ENCODE measurements around the gene WDR31. TPM values are rescaled to one million over a fixed set of nuclear protein-coding genes. Genes with fewer than 3 reads are reported as not detected.

Gene WDR31
- total and polyA plus RNA-seq, 2 of the 4 experiments (the other 2 are of a cell fraction), result 0.29 to 0.36 TPM

- dilution Hi-C loops (cut with HindIII; ENCODE audit: low sequenced_read_pairs, unreplicated experiment) (no loop called here), in situ Hi-C loops (cut with MboI; ENCODE audit: low sequenced_read_pairs) (loop anchor here (10.0 kb wide), 1 partner anchor 355 kb away; no protein-coding TSS in a partner anchor), intact Hi-C loops (cut with micrococcal nuclease) (no loop called here)
- H3K9me3 ChIP-seq (ENCODE audit: control insufficient read depth, insufficient read depth, low read length), result no peaks in the 10 kb centered on the region
- H3K27ac ChIP-seq (ENCODE audit: insufficient read depth, low read length), result no peak overlapping the region
- H3K23ac ChIP-seq (ENCODE audit: low read depth, low read length), result no peak overlapping the region
- H2BK120ac ChIP-seq (ENCODE audit: low read depth, low read length), result no peak overlapping the region
- H3K56ac ChIP-seq (ENCODE audit: extremely low read depth, insufficient read depth, low read length), result no peak overlapping the region
- no peaks in the 10 kb centered on the region for H4K20me1 ChIP-seq (ENCODE audit: insufficient read depth, low read length)
- DNase-seq, result no peak
- H2AK5ac ChIP-seq (ENCODE audit: low read depth, low read length), result no peak overlapping the region
- H2AK9ac ChIP-seq (replicated peaks; ENCODE audit: low read depth, low read length, poor library complexity), result no peak overlapping the region
- ATAC-seq (ENCODE audit: low read depth), result no peak
- no peak for TF ChIP-seq ELK1 (IDR thresholded peaks at IDR 0.05; ENCODE audit: borderline replicate concordance, low read depth, low read length)
- TF ChIP-seq BHLHE40 (IDR thresholded peaks at IDR 0.05; ENCODE audit: low read depth, low read length), result no peak
- TF ChIP-seq RFX5 (IDR thresholded peaks at IDR 0.05; ENCODE audit: low read depth, low read length), result no peak
- no peak for TF ChIP-seq POLR2A (IDR thresholded peaks at IDR 0.05; ENCODE audit: low read depth, low read length)
- no peak for TF ChIP-seq NFE2L2 (IDR thresholded peaks at IDR 0.05; ENCODE audit: low read depth, low read length)
- no peak for TF ChIP-seq CEBPB (IDR thresholded peaks at IDR 0.05; ENCODE audit: low read depth, low read length)
- no peak for TF ChIP-seq SMC3 (IDR thresholded peaks at IDR 0.05; ENCODE audit: low read depth, low read length)
- no peak for TF ChIP-seq RCOR1 (IDR thresholded peaks at IDR 0.05; ENCODE audit: insufficient replicate concordance, low read length)
- no peak for TF ChIP-seq MAFK (IDR thresholded peaks at IDR 0.05; ENCODE audit: low read depth, low read length)
- TF ChIP-seq MAZ (IDR thresholded peaks at IDR 0.05; ENCODE audit: borderline replicate concordance, low read depth, low read length), result no peak
- no peak for TF ChIP-seq MXI1 (IDR thresholded peaks at IDR 0.05; ENCODE audit: borderline replicate concordance, low read depth, low read length)
- no peak for TF ChIP-seq USF2 (IDR thresholded peaks at IDR 0.05; ENCODE audit: low read depth, low read length)
- no peak for TF ChIP-seq FOS (IDR thresholded peaks at IDR 0.05; ENCODE audit: low read depth, low read length)
- no peak for TF ChIP-seq CTCF (conservative IDR thresholded peaks at IDR 0.05; ENCODE audit: low read depth, low read length)
- no peak overlapping the region for H3K9ac ChIP-seq (ENCODE audit: low read depth, low read length)
- no peaks in the 10 kb centered on the region for H3K4me1 ChIP-seq (ENCODE audit: control insufficient read depth, insufficient read depth, low read length)
- no peak overlapping the region for H2BK20ac ChIP-seq (ENCODE audit: low read depth, low read length)
- ChIA-PET CTCF (no interaction called here), POLR2A (ENCODE audit: unreplicated experiment) (no interaction called here)
- peaks cover 34% of the 10 kb centered on the region for H3K27me3 ChIP-seq (ENCODE audit: control insufficient read depth, insufficient read depth, low read length)
- H2BK5ac ChIP-seq (ENCODE audit: low read depth, low read length, poor library complexity, severe bottlenecking), result no peak overlapping the region
- no CpG with 5 or more reads among the region's 8 CpGs for WGBS, 2 experiments (ENCODE audit: extremely low coverage in 2 of 2, insufficient read length in 1 of 2)
- no peaks in the 10 kb centered on the region for H3K79me1 ChIP-seq (ENCODE audit: low read depth in 1 of 2, low read length in 2 of 2)
- no peak overlapping the region for H3K14ac ChIP-seq (replicated peaks; ENCODE audit: low read depth, low read length)
- H4K91ac ChIP-seq (ENCODE audit: insufficient read depth, low read depth, low read length), result no peak overlapping the region
- H3K9me1 ChIP-seq (ENCODE audit: insufficient read depth, low read length), result no peaks in the 10 kb centered on the region
- H3K18ac ChIP-seq (ENCODE audit: low read depth, low read length), result no peak overlapping the region
- H3K4ac ChIP-seq (ENCODE audit: low read depth, low read length), result no peak overlapping the region
- H4K8ac ChIP-seq (ENCODE audit: low read depth in 2 of 2, low read length in 2 of 2), result no peak overlapping the region
- H2AFZ ChIP-seq (replicated peaks; ENCODE audit: low read length, poor library complexity), result no peak overlapping the region
- no peak overlapping the region for H4K5ac ChIP-seq (ENCODE audit: low read depth, low read length)
- H3K4me2 ChIP-seq (ENCODE audit: low read depth, low read length), result no peak overlapping the region
- H3K36me3 ChIP-seq (ENCODE audit: control insufficient read depth, insufficient read depth, low read length), result no peaks in the 10 kb centered on the region
- no TSS peak for BruUV-seq (replicated peaks)
- no peak overlapping the region for H3K4me3 ChIP-seq (ENCODE audit: insufficient read depth, low read depth, low read length)
- no peak overlapping the region for H2BK15ac ChIP-seq (ENCODE audit: low read depth, low read length)
Observed at GRCh38 chr9:113299800-113300292, 40.2 kb downstream of the WDR31 start.

All from IMR-90 (cell line).